Cardiac muscle cell (in vitro differentiated cells and primary cell): ENCODE data around the gene RGP1. TPM values are rescaled to one million over a fixed set of nuclear protein-coding genes. Genes with fewer than 3 reads are reported as not detected.

Experiments
- DNase-seq, 2 donors: peaks; one replicate each; pipeline versions ENCODE4 v3.0.0 to v3.0.0-alpha.2; 2010 to 2017; ENCODE audit warnings: low read depth in 1 of 2, low spot score in 1 of 2
- H3K27ac ChIP-seq: fragments of 200-600 bp; sonication (generic); 2 replicates; pipeline ENCODE4 v1.5.1; 2016
- H3K27me3 ChIP-seq: fragments of 200-600 bp; sonication (generic); 2 replicates; pipeline ENCODE4 v1.6.0; 2016; ENCODE audit warnings: control low read depth
- H3K36me3 ChIP-seq: fragments of 200-600 bp; sonication (generic); 2 replicates; pipeline ENCODE4 v1.5.1; 2016; ENCODE audit warnings: control low read depth
- H3K4me1 ChIP-seq: fragments of 200-600 bp; sonication (generic); 2 replicates; pipeline ENCODE4 v1.8.1; 2017; ENCODE audit warnings: low read depth, mild to moderate bottlenecking, mixed run types
- H3K4me3 ChIP-seq: fragments of 200-600 bp; sonication (generic); 2 replicates; pipeline ENCODE4 v1.5.1; 2016; ENCODE audit warnings: mild to moderate bottlenecking
- H3K9me3 ChIP-seq: fragments of 200-600 bp; sonication (generic); 2 replicates; pipeline ENCODE4 v1.5.1; 2017; ENCODE audit warnings: low read depth, mild to moderate bottlenecking, control low read depth
- CTCF ChIP-seq: IDR thresholded peaks from 2 replicates; pipeline ENCODE4 v1.5.1; 2012; ENCODE audit warnings: low read depth, mild to moderate bottlenecking, low read length
- polyA plus RNA-seq: library from polyadenylated mRNA; unstranded; fragments of >200 nt; fragmentation: Nextera tagmentation; extraction: Ambion mirVana; gene quantifications from 2 replicates; pipeline ENCODE4 v1.2.1, GENCODE V29; 2016
- total RNA-seq: library from RNA; depleted of rRNA; stranded (reverse); fragments of >200 nt; gene quantifications from 2 replicates; pipeline ENCODE4 v1.2.3, GENCODE V29; 2016

Gene RGP1
- total and polyA plus RNA-seq, 2 experiments from 2014 or later = 17.9 to 30.4 TPM

GRCh38 chr9:35729101-35729500 lies 20.0 kb upstream of the RGP1 start:
- peak overlapping the region; percentile 11 for H3K4me3 ChIP-seq
- peaks cover 53% of the 10 kb centered on the region for H3K4me1 ChIP-seq

DNA sequence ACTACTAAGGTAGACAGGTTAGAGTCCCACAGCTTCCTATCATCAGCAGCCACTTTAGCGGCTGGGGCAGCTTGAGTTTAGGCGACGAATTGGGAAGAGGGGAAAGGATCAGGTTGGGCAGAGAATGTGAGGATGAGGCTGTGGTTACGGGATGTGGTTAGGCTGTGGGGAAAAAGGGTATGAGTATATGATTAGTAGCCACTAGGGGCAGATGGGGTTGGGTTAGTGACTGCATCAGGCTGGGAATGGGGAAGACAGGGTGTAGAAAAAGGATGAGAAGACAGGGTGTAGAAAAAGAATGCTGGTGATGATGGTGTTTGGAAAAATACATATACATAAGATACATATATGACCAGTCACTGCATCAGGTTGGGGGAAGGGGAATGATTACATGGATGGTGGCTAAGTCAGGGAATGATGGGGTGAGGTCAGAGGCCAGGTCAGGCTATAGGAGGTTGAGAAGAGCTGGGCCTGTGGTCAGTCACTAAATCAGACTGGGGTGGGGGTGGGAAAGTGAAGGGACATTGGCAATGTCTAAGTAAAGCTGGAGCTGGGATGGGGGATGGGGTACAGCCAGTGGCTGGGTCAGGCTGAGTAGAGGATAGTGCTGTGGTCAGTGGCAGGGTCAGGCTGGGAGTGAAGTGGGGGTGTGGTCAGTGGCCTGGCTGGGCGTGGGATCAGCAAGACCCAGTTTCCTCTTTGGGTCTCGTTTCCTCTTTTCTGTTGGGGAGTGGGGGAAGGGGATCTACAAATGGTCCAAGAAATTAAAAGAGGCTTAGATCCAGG lies 19.2 kb upstream of the RGP1 start:
- Histone ChIP-seq H3K4me1 (peaks cover 53% of the 10 kb centered on the region), H3K27me3 (no peaks in the 10 kb centered on the region), H3K9me3 (no peaks in the 10 kb centered on the region), H3K36me3 (peaks cover 14% of the 10 kb centered on the region), H3K27ac (peak overlapping the region; percentile 100), H3K4me3 (peak overlapping the region; percentile 11)
- TF ChIP-seq CTCF = peak; percentile 68
- DNase-seq = peak; percentile 56 to 86

More at GRCh38 chr9:35729101-35729500, 20.0 kb upstream of the RGP1 start:
- no peaks in the 10 kb centered on the region for H3K9me3 ChIP-seq
- H3K27ac ChIP-seq = peak overlapping the region; percentile 100
- peaks cover 18% of the 10 kb centered on the region for H3K36me3 ChIP-seq
- H3K27me3 ChIP-seq = no peaks in the 10 kb centered on the region
- no peak for TF ChIP-seq CTCF
- DNase-seq = no peak

- Histone ChIP-seq H3K4me1 (peaks cover 53% of the 10 kb centered on the region), H3K27me3 (no peaks in the 10 kb centered on the region), H3K36me3 (peaks cover 14% of the 10 kb centered on the region), H3K4me3 (peak overlapping the region; percentile 76), H3K9me3 (no peaks in the 10 kb centered on the region), H3K27ac (peak overlapping the region; percentile 100)
- TF ChIP-seq CTCF = no peak
- DNase-seq = no peak
These were observed 18.6 kb upstream of the RGP1 start for GRCh38 chr9:35730486-35730854.

- Histone ChIP-seq H3K27ac (peak overlapping the region; percentile 100), H3K4me3 (peak overlapping the region; percentile 76), H3K4me1 (peaks cover 50% of the 10 kb centered on the region), H3K27me3 (no peaks in the 10 kb centered on the region), H3K9me3 (no peaks in the 10 kb centered on the region), H3K36me3 (peaks cover 19% of the 10 kb centered on the region)
- no peak for TF ChIP-seq CTCF
- DNase-seq = no peak
These were observed 17.5 kb upstream of the RGP1 start for GRCh38 chr9:35731415-35732184.

DNA sequence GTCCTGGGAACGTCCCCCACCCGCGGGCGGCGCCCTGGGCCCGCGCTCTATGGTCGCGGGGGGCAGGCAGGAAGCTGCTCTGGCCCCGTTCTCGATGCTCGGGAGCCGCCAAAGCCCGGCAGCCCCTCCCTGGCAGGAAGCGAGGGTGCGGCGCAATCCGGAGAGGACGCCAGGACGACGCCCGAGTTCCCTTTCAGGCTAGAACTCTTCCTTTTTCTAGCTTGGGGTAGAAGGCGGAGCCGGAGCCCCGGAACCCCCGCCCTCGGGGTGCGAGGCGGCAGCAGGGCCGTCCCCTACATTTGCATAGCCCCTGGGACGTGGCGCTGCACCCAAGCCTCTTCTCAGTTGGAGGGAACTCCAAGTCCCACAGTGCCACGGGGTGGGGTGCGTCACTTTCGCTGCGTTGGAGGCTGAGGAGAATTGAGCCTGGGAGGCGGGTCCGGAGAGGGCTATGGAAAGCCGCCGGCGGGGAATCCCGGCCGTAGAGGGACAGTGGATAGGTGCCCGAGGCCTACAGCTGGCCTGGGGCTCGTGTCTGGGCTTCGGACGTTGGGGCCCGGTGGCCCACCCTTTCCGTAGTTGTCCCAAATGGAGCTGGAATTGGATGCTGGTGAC lies 16.8 kb upstream of the RGP1 start, which contains the start of the genes CREB3 and TLN1:
TSS of gene CREB3 (plus strand) at position 482 of the 615 bp plus-strand sequence. CDS start at position 589, 107 bp downstream.
TSS of gene TLN1 (minus strand) at position 11 of the 615 bp plus-strand sequence. CDS start 6,501 bp downstream, outside the sequence.
- H3K4me1 ChIP-seq = peaks cover 43% of the 10 kb centered on the region
- DNase-seq = peak; percentile 98 to 100
- no peak for TF ChIP-seq CTCF
- H3K4me3 ChIP-seq = peak within 1 kb of the TSS; percentile 76
- H3K27me3 ChIP-seq = no peaks in the 10 kb centered on the region
- H3K27ac ChIP-seq = peak within 1 kb of the TSS; percentile 100
- H3K36me3 ChIP-seq = peaks cover 26% of the 10 kb centered on the region
- no peaks in the 10 kb centered on the region for H3K9me3 ChIP-seq
